ENCODE measurements around the gene CDKAL1. TPM values are rescaled to one million over a fixed set of nuclear protein-coding genes. Genes with fewer than 3 reads are reported as not detected.

The CDKAL1 gene
- total and polyA plus RNA-seq, 2 of the 13 experiments (the other 11 are each of a cell fraction or from before 2014, with no cell fraction given) = 9.5 to 27.7 TPM

- Histone ChIP-seq H3K4me3 (replicated peaks in 1 of 3; ENCODE audit: insufficient read depth in 1 of 3, low read depth in 2 of 3, low read length in 3 of 3) (no peak overlapping the region), H4K20me1 (ENCODE audit: insufficient read depth, low read length) (no peaks in the 10 kb centered on the region), H3K36me3 (replicated peaks in 1 of 2; ENCODE audit: control insufficient read depth in 1 of 2, insufficient read depth in 2 of 2, low read length in 2 of 2) (no peaks in the 10 kb centered on the region), H3K4me2 (ENCODE audit: low read depth, low read length) (no peak overlapping the region), H3K27me3 (ENCODE audit: control insufficient read depth in 1 of 2, insufficient read depth in 2 of 2, low read length in 2 of 2) (no peaks in the 10 kb centered on the region), H3K27ac (ENCODE audit: extremely low read length, insufficient read depth, low read length) (no peak overlapping the region), H3K4me1 (ENCODE audit: insufficient read depth, low read length) (peaks cover 6% of the 10 kb centered on the region; the same call in 1 of the 2 replicates), H3K9ac (ENCODE audit: insufficient read depth, low read depth, low read length) (no peak overlapping the region), H2AFZ (ENCODE audit: low read length) (no peak overlapping the region), H3K79me2 (ENCODE audit: insufficient read depth, low read length) (no peaks in the 10 kb centered on the region), H3K9me3 (ENCODE audit: low read length) (no peaks in the 10 kb centered on the region)
- ATAC-seq (no peak), DNase-seq (ENCODE audit: low spot score) (no peak), FAIRE-seq (no peak)
- no TSS peak for BruUV-seq (replicated peaks)
- TF ChIP-seq ZNF546 (CRISPR knock-in tag; conservative IDR thresholded peaks at IDR 0.05) = no peak
- TF ChIP-seq ZNF572 (CRISPR knock-in tag; IDR thresholded peaks at IDR 0.05) = no peak
- TF ChIP-seq ZNF788 (CRISPR knock-in tag; IDR thresholded peaks at IDR 0.05; ENCODE audit: borderline replicate concordance) = no peak
- no peak for TF ChIP-seq ZNF564 (CRISPR knock-in tag; IDR thresholded peaks at IDR 0.05)
- no peak for TF ChIP-seq ZNF160 (CRISPR knock-in tag; IDR thresholded peaks at IDR 0.05)
- TF ChIP-seq ETV6 (CRISPR knock-in tag; conservative IDR thresholded peaks at IDR 0.05) = no peak
- TF ChIP-seq FOXP4 (CRISPR knock-in tag; IDR thresholded peaks at IDR 0.05) = no peak
- TF ChIP-seq RFX5 (IDR thresholded peaks at IDR 0.05; ENCODE audit: low read depth, low read length) = no peak
- TF ChIP-seq EEA1 (CRISPR knock-in tag; IDR thresholded peaks at IDR 0.05; ENCODE audit: borderline replicate concordance) = no peak
- no peak for TF ChIP-seq ZSCAN30 (CRISPR knock-in tag; IDR thresholded peaks at IDR 0.05)
- no peak for TF ChIP-seq ZZZ3 (CRISPR knock-in tag; IDR thresholded peaks at IDR 0.05; ENCODE audit: borderline replicate concordance)
- no peak for TF ChIP-seq SPEN (CRISPR knock-in tag; IDR thresholded peaks at IDR 0.05; ENCODE audit: low read depth)
- TF ChIP-seq CENPT (CRISPR knock-in tag; IDR thresholded peaks at IDR 0.05; ENCODE audit: low read depth) = no peak
- intact Hi-C loops (cut with micrococcal nuclease; ENCODE audit: unreplicated experiment) (no loop called here), in situ Hi-C loops (cut with HindIII; ENCODE audit: extremely low pct_ligation_motif_present, low pct_unique_long_range_greater_than_20kb) (no loop called here)
- WGBS (ENCODE audit: low lambda C conversion rate) = 98% methylated on average over 4 of the region's 4 CpGs
- POLR2A ChIA-PET = no interaction called here
- CTCF ChIA-PET (ENCODE audit: low intra/inter-chr PET ratio, low total read pairs) = no interaction called here
Measured at GRCh38 chr6:21161707-21162106, 627.5 kb downstream of the CDKAL1 start.
